GM23248 (cell line): Measurements from ENCODE around the gene MYH9.

Source experiments
- EZH2 ChIP-seq: fragments of 200-600 bp; sonication (generic); IDR thresholded peaks from 2 replicates; pipeline ENCODE4 v1.6.1; 2018; ENCODE audit warnings: antibody characterized with exemption, mild to moderate bottlenecking; ENCODE audit not compliant: insufficient read depth, poor library complexity, severe bottlenecking
- EZH2phosphoT487 ChIP-seq: fragments of 200-600 bp; sonication (generic); IDR thresholded peaks from 2 replicates; pipeline ENCODE4 v1.6.1; 2018; ENCODE audit warnings: antibody characterized with exemption, moderate library complexity, mild to moderate bottlenecking, low read depth; ENCODE audit not compliant: insufficient read depth

DNA sequence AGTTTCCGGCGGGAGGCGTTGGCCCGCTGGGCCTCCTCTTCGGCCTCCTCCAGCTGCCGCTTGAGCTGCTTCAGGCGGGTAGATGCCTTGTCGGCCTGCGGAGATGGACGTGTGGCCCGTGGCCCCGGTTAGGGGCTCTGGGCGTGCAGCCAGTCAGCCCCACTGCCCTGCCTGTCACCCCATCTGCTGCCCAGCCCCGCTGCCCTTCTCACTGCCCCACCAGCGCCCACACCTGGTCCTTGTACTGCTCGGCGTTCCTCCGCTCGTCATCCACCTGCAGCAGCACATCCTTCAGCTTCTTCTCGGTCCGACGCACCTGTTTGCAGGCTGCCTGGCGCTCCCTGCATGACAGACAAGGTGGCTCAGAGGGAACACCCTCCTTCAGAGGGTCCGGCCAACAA, 103.6 kb downstream of the MYH9 start:
- TF ChIP-seq EZH2phosphoT487 = no peak
- TF ChIP-seq EZH2 = no peak
